Eye (tissue), 1 donor: Measurements from ENCODE around the gene SLC12A9.
A peak's percentile ranks its signal among the peaks of the same experiment; 100 is the strongest.

Experiments
- DNase-seq: peaks from one replicate; pipeline ENCODE4 v3.0.0-alpha.2; 2015

SLC12A9 gene

GRCh38 chr7:100863406-100863950 is 11.0 kb downstream of the SLC12A9 start:
- no peak for DNase-seq

DNA sequence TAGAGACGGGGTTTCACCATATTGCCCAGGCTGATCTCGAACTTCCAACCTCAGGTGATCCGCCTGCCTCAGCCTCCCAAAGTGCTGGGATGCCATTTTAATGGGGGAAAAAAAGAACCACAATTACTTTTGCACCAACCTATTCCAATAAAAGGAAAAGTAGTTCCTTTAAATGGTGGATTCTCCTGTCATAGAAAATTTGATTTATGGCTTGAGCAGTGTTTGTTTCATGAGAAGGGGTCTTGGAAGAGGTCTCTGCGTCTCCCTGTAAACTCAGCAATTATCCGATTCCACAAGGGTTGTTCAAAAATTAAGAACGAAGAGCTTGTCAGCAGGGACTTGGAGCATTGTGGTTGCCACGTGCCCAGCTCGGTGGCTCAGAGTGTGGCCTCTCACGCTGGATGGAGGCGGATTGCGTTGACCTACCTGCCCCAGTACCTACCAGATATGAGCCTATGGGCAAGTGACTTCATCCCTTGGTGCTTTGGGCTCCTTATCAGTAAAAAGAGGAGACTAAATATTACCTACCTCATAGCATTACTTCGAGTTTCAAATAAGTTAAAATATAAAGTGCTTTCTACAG is 11.8 kb downstream of the SLC12A9 start:
- no peak for DNase-seq

GRCh38 chr7:100865372-100865911 is 12.9 kb downstream of the SLC12A9 start:
- DNase-seq: no peak

- no peak for DNase-seq
These were observed 13.6 kb downstream of the SLC12A9 start for GRCh38 chr7:100865938-100866728.

GRCh38 chr7:100866729-100867039 is 14.2 kb downstream of the SLC12A9 start:
- DNase-seq: no peak

- peak; percentile 96 for DNase-seq
These were observed 14.7 kb downstream of the SLC12A9 start, which contains the start of gene TRIP6 for GRCh38 chr7:100867040-100867775. Gene TRIP6 (plus strand): TSS chr7:100867387. CDS start chr7:100867498, 111 bp downstream.

- DNase-seq: peak; percentile 48
These were observed 15.4 kb downstream of the SLC12A9 start for GRCh38 chr7:100867776-100868485.

DNA sequence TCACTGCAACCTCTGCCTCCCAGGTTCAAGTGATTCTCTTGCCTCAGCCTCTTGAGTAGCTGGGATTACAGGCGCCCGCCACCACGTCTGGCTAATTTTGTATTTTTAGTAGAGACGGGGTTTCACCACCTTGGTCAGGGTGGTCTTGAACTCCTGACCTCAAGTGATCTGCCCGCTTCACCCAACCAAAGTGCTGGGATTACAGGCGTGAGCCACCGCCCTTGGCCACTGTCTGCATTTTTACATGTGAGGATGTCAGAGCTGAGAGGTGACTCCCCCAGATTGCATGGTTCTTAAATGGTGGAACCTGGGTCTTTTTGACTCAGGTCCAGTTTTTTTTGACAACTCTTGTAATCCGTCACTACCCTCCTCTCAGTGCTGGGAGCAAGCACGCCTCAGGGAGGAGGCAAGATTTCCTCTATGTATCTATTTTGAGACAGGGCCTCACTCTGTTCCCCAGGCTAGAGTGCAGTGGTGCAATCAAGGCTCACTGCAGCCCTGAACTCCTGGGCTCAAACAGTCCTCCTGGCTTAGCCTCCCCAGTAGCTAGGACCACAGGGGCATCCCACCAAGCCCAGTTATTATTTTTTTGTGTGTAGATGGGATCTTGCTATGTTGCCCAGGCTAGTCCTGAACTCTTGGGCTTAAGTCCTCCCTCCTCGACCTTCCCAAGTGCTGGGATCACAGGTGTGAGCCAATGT is 21.2 kb downstream of the SLC12A9 start:
- no peak for DNase-seq

- DNase-seq: no peak
These were observed 21.7 kb downstream of the SLC12A9 start for GRCh38 chr7:100874300-100874576.

DNA sequence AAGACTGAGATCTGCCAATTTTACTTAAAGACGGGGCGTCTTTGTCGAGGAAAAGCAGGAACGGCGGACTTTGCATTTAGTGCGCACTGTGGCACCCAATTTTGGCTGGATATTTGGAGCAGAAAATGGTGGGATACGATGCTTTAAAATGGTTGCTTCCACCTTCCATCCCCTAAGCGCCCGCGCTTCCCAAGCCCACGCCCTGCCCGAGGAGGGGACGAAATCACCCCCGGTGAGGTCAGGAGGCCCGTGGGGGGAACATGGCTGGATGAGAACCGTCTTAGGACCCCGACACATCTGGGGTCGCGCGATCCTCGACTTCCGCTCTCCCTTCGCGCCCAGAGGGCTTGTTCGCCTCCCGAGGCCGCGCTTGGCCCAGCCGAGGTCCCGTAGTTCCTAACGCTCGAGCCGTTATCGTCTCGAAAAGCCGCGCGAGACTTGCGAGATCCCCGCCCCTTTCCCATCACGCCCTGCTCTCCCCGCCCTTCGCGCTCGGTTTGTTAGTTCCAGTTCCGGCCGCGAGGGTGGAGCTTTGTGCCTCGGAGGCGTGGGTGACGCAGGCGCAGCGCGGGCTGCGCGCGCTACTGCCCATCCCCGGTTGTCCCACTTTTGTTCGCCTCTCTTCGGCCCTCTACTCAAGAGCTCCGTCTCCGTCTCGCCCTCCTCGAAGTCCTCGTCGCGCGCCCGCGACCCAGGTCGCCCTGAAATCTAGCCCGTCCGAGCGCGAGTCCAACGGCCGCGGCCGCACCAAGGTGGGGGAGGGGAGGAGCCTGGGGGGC is 22.3 kb downstream of the SLC12A9 start, which contains the start of gene SRRT:
Gene SRRT (plus strand): TSS at position 527 of the 779 bp plus-strand sequence. CDS start 488 bp downstream, outside the sequence.
- peak; percentile 100 for DNase-seq

GRCh38 chr7:100875356-100875751 is 22.8 kb downstream of the SLC12A9 start:
- peak; percentile 66 for DNase-seq

DNA sequence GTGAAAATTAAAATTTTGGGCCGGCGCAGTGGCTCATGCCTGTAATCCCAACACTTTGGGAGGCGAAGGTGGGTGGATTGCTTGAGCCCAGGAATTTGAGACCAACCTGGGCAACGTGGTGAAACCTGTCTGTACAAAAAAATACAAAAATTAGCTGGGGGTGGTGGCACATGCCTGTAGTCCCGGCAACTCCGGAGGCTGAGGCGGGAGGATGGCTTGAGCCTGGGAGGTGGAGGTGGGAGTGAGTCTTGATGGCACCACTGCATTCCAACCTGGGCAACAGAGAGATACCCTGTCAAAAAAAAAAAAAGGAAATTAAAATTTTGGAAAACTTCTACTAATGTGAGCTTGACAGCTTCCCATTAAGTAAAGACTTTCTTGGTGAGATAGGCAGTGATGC is 25.5 kb downstream of the SLC12A9 start:
- no peak for DNase-seq

DNA sequence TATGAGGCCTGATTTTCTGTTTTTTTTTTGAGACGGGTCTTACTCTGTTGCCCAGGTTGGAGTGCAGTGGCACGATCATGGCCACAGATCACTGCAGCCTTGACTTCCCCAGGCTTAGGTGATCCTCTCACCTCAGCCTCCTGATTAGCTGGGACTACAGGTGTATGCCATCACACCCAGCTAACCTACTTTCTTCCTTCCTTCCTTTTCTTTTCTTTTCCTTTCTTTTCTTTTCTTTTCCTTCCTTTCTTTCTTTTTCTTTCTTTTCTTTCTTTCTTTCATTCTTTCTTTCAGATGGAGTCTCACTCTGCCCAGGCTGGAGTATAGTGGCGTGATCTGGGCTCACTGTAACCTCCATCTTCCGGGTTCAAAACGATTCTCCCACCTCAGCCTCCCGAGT is 26.2 kb downstream of the SLC12A9 start:
- no peak for DNase-seq

GRCh38 chr7:100879685-100880261 is 27.3 kb downstream of the SLC12A9 start:
- peak; percentile 44 for DNase-seq

DNA sequence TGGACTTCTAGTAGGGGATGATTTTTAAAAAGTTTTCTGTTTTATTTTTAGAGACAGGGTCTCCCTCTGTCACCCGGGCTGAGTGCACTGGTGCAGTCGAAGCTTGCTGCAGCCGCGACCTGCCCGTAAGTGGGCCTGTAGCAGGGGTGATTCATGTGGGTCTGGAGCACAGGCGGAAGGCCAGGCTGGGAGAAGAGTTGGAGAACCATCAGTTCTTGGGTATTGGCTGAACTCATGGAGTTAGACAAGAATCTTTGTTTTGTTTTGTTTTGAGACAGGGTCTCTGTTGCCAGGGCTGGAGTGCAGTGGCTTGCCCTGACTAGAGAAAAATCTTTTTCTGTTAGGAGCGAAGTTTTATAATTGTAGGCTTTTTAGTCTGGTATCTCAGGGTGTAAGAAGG is 28.1 kb downstream of the SLC12A9 start:
- no peak for DNase-seq

DNA sequence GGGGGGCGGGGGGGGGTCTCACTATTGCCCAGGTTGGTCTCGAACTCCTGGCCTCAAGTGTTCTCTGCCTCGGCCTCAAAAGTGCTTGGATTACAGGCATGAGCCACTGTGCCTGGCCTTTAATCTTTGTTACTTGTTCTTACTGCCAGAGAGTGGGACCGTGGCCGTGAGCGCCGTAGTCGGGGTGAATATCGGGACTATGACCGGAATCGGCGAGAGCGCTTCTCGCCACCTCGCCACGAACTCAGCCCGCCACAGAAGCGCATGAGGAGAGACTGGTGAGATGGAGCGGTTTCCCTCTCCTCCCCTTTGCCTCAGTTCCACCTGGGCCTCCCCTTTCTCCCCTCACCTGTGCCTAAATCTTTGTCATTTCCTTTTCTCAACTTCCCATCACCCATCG is 28.6 kb downstream of the SLC12A9 start:
- no peak for DNase-seq

DNA sequence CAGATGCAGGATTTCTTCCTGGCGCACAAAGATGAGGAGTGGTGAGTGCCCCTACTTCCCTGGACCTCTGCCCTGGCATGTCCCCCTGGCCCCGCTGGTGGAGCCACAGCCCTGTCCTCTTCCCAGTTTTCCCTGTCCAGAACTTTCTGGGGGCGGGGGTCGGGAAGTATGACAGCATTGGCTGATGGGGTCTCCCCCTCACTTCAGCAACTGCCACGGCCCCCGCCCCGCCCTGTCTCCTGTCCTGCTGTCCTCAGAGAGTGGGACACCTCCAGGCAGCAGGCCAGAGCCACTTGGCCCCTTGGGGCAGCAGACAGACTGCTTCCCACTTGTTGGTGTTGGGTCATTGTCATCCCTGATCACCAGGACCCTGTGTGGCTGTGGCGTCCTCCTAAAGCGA is 29.7 kb downstream of the SLC12A9 start:
- no peak for DNase-seq

- no peak for DNase-seq
These were observed 30.4 kb downstream of the SLC12A9 start for GRCh38 chr7:100882785-100883526.

DNA sequence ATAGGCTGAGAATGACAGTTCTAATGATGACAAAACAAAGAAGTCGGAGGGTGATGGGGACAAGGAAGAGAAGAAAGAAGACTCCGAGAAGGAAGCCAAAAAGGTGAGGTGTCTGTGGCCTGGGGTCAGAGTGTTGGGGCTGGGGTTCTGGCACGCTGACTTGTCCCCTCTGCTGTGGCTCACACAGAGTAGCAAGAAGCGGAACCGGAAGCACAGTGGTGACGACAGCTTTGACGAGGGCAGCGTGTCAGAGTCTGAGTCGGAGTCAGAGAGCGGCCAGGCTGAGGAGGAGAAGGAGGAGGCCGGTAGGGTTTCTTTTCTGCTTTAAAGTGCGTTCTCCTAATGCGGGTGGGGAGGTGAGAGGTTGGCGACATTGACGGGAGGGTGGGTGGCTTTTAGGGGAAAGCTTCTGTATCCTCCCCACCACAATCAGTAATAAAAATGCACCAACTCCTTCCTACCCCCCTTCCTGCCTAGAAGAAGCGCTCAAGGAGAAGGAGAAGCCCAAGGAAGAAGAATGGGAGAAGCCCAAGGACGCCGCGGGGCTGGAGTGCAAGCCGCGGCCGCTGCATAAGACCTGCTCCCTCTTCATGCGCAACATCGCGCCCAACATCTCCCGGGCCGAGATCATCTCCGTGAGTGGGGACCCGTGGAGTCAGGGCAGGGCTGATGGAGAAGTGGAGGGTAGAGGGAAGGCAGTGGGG is 32.4 kb downstream of the SLC12A9 start:
- no peak for DNase-seq
